ENCODE data around the gene GTF2IRD1. TPM values are rescaled to one million over a fixed set of nuclear protein-coding genes. Genes with fewer than 3 reads are reported as not detected.

Gene GTF2IRD1
- total RNA-seq, 2 donors from 2014 or later: 18.3 to 29.5 TPM

DNA sequence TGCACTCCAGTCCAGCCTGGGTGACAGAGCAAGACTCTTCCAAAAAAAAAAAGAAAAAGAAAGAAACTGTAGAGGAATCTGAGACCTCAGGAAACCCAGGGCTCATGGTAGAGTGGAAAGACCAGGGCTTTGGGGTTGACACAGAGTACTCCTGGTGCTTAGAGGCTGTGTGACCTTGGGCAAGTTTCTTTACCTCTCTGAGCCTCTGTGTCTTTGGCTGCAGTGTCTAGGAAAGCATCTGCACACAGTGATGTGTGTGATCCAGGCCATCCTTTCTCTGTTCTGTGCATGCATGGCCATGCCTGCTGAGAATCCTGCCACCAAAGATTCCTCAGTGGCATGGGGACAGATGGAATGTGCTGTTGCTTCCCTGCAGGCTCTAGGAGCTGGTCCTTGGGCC, 132.1 kb downstream of the GTF2IRD1 start:
- Histone ChIP-seq H3K9me3 (no peaks in the 10 kb centered on the region), H3K36me3 (no peaks in the 10 kb centered on the region), H3K4me1 (no peaks in the 10 kb centered on the region), H3K27ac (no peak overlapping the region), H3K9ac (ENCODE audit: low read depth in 2 of 2, low read length in 2 of 2) (no peak overlapping the region), H3K4me3 (no peak overlapping the region), H3K27me3 (no peaks in the 10 kb centered on the region)
- TF ChIP-seq, protein P1, sequence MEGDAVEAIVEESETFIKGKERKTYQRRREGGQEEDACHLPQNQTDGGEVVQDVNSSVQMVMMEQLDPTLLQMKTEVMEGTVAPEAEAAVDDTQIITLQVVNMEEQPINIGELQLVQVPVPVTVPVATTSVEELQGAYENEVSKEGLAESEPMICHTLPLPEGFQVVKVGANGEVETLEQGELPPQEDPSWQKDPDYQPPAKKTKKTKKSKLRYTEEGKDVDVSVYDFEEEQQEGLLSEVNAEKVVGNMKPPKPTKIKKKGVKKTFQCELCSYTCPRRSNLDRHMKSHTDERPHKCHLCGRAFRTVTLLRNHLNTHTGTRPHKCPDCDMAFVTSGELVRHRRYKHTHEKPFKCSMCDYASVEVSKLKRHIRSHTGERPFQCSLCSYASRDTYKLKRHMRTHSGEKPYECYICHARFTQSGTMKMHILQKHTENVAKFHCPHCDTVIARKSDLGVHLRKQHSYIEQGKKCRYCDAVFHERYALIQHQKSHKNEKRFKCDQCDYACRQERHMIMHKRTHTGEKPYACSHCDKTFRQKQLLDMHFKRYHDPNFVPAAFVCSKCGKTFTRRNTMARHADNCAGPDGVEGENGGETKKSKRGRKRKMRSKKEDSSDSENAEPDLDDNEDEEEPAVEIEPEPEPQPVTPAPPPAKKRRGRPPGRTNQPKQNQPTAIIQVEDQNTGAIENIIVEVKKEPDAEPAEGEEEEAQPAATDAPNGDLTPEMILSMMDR (IDR thresholded peaks at IDR 0.05): no peak
- no peak for DNase-seq
- intact Hi-C loops (cut with DNase I): no loop called here

GRCh38 chr7:74586258-74587175, 132.8 kb downstream of the GTF2IRD1 start:
- Histone ChIP-seq H3K9me3 (no peaks in the 10 kb centered on the region), H3K27ac (no peak overlapping the region), H3K27me3 (no peaks in the 10 kb centered on the region), H3K9ac (ENCODE audit: low read depth in 2 of 2, low read length in 2 of 2) (no peak overlapping the region), H3K4me3 (no peak overlapping the region), H3K36me3 (no peaks in the 10 kb centered on the region), H3K4me1 (no peaks in the 10 kb centered on the region)
- TF ChIP-seq, protein P1 (IDR thresholded peaks at IDR 0.05): no peak
- intact Hi-C loops (cut with DNase I): no loop called here
- DNase-seq: no peak

- intact Hi-C loops (cut with DNase I): no loop called here
- TF ChIP-seq, protein P1 (IDR thresholded peaks at IDR 0.05): no peak
- H3K9ac ChIP-seq (ENCODE audit: low read depth in 2 of 2, low read length in 2 of 2): peak overlapping the region in 1 of 2 donors; percentile 50
Observed at GRCh38 chr7:74587435-74588126, 133.9 kb downstream of the GTF2IRD1 start.

GRCh38 chr7:74590813-74591212, 137.1 kb downstream of the GTF2IRD1 start:
- no peak for DNase-seq
- H3K36me3 ChIP-seq: no peaks in the 10 kb centered on the region
- intact Hi-C loops (cut with DNase I): no loop called here

More at GRCh38 chr7:74587435-74588126, 133.9 kb downstream of the GTF2IRD1 start:
- peak; percentile 89 for DNase-seq
- Histone ChIP-seq H3K27ac (no peak overlapping the region), H3K4me1 (no peaks in the 10 kb centered on the region), H3K27me3 (no peaks in the 10 kb centered on the region), H3K36me3 (no peaks in the 10 kb centered on the region), H3K9me3 (no peaks in the 10 kb centered on the region), H3K4me3 (no peak overlapping the region)

DNA sequence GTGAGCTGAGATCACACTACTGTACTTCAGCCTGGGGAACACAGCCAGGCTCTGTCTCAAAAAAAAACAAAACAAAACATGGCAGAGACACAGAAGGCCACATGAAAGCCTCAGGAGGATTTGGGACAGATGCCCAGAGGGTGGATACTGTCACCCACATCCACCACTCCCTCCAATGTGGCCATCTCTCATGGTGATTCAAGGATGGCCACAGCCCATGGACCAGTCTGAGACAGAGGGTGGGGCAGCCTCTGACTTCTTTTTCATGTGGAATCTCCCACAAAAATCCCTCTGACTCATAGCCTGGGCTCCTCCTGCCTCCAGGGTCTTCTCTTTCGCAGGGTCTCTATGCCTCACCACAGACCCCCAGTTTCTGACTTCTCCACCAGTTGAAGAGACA, 144.9 kb downstream of the GTF2IRD1 start:
- intact Hi-C loops (cut with DNase I): no loop called here
- Histone ChIP-seq H3K27me3 (no peaks in the 10 kb centered on the region), H3K4me1 (no peaks in the 10 kb centered on the region), H3K27ac (no peak overlapping the region), H3K9me3 (no peaks in the 10 kb centered on the region), H3K4me3 (no peak overlapping the region), H3K36me3 (no peaks in the 10 kb centered on the region), H3K9ac (ENCODE audit: low read depth in 2 of 2, low read length in 2 of 2) (no peak overlapping the region)
- DNase-seq: no peak
- TF ChIP-seq, protein P1 (IDR thresholded peaks at IDR 0.05): no peak

More at GRCh38 chr7:74590813-74591212, 137.1 kb downstream of the GTF2IRD1 start:
- no peaks in the 10 kb centered on the region for H3K4me1 ChIP-seq
- H3K9me3 ChIP-seq: no peaks in the 10 kb centered on the region
- H3K4me3 ChIP-seq: no peak overlapping the region
- H3K27me3 ChIP-seq: no peaks in the 10 kb centered on the region
- H3K27ac ChIP-seq: no peak overlapping the region
- TF ChIP-seq, protein P1 (IDR thresholded peaks at IDR 0.05): no peak
- H3K9ac ChIP-seq (ENCODE audit: low read depth in 2 of 2, low read length in 2 of 2): no peak overlapping the region
